GM19351 (cell line): ENCODE results near the gene SHC4.

ENCODE experiments used
- ATAC-seq: cut with Tn5 transposase; IDR thresholded peaks from one replicate; pipeline ENCODE4 v1.9.1; 2021; ENCODE audit warnings: mild to moderate bottlenecking, moderate library complexity; ENCODE audit not compliant: unreplicated experiment

Gene SHC4

GRCh38 chr15:48968066-48968465 lies 4.3 kb upstream of the SHC4 start:
- ATAC-seq, result no peak

GRCh38 chr15:48967336-48967735 lies 3.6 kb upstream of the SHC4 start:
- no peak for ATAC-seq

DNA sequence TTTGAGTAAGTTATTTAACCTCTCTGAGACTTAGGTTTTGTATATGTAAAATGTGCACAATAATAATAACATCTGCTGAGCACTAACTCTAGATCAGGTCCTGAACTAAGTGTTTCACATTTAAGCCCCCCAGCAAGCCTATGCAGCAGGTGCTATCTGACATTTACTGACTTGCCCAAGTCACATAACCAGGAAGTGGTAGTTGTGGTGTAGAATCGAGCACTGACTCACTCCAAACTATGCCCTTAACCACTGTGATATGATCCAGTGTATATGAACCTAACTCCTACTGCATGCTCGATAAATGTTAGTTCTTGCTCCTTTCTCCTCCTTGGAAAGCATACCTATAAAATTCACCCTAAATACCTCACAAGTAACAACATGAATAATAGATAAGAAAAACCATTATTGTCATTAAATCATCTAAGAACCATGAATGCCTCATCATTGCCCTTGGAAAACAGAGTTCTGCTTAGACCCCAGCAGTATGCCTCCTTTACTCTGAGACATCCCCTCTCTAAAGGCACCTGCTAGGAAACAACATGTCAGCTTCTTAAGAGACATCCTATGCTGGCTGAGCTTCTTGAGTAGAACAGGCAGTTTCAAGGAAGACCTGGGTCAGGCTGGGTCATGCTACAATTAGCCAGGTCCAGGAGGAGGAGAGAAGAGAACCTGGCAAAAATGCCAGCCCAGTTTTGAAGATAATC lies 3.0 kb upstream of the SHC4 start:
- ATAC-seq, result peak; percentile 89

GRCh38 chr15:48965972-48966371 lies 2.3 kb upstream of the SHC4 start:
- ATAC-seq, result peak; percentile 54

DNA sequence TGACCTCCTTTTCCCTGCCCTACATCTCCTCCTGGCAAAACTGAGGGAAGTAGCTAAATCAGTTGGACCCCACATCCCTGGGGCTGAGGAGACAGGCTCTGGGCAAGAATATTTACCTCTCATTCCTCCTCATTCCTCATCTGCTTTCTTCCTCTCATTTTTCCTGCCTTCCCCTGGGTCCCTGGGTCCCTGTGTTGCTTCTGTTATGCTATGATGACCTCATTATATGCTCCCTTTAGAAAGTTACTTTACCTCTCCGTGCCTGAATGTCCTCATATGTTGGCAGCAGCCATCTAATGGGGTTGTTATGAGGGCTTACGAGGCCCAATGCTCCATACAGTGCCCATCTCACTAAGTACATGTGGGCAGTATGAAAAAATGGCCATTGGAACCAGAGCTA lies 1.2 kb upstream of the SHC4 start:
- ATAC-seq, result no peak

DNA sequence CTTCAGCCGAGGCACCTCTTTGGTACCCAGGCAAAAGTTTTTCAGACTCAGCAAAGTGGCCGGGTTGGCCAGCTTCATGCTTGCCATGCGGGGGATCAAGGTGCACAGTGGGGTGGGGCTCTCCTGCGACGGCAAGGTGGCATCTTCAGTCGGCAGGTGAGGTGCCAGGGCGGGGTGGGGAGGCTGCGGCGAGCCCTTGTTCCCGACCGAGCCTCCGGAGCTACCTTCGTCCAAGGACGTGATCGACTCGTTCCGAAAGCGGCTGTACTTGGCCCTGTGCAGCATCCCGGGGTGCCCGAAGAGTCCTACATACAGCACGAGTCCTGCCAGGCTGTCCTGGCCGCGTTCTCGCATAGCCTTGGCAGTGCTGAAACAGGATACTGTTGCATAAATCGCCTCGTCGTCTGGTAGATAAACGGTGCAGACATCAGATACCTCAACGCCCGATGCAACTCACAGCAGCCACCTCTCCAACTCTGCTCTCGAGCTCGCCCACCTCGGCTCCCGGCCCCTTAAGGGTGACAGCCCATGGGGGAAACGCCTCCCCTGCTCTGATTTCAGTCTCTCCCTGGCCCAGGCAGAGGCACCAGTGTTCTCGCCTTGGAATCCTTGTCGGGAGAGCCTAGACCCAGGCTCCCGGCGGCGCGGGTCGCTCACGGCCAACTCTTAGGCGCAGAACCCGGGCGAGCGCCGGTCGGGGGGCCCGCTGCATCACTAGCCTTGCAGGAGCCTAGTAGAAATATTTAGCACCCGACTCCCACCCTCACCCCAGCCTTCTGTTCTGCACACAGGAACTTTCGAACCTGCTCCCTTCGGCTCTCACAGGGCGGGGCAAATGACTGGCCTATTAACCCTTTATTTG lies 826 bp downstream of the SHC4 start:
- ATAC-seq, result no peak

DNA sequence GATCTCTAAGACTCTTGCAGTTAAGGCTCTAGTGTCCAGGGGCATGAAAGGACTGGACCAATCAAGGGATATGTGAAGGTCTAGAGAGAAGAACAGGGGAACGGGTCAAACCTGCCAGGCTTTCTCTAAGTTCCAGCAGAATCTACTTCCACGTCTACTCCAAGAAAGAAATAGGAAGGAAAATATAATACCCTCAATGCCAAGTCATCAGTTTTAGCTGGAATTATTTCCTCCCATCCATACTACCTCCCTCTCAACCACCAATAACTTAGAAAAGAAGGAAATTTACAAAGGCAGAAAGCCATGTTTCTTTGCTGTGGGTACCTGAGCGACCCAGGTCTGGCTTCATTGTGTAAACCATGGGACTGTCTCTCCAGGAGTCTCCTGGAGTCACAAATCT lies 7.8 kb downstream of the SHC4 start:
- ATAC-seq, result no peak

DNA sequence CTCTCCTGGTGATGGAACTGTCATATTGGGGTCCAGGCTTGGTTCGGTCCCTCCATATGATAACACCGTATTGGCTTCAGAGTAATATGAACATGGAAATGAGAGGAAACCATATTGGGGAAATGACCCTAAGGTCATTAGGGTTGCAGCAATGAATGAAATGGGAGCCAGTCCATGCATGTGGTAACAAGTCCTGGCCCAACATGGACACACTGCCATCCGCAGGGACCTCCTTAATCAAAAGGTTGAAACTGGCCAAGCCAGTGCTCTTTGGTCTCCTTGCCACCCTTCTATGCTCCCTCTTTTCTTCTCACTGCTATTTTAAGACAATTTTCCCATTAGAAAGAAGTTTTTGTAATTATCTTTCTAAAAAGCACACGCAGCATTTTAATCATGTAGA lies 8.3 kb downstream of the SHC4 start:
- ATAC-seq, result no peak

GRCh38 chr15:48954538-48954937 lies 9.2 kb downstream of the SHC4 start:
- ATAC-seq, result no peak

DNA sequence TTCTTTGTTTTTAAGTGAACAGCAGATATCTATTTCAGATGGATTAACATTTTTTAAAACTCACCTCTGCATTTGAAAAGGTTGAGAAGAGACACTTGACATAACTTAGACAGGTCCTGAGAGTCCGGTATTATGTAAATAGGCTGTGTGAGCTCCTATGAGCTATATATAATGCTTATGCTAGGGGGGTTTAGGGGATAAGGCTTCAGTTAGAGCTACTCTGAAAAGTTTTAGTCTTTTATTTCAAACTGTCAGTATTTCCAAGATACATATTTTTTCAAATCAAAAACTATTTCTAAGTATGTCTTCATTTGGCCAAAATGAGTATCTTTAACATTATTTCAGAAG lies 16.9 kb downstream of the SHC4 start:
- no peak for ATAC-seq

DNA sequence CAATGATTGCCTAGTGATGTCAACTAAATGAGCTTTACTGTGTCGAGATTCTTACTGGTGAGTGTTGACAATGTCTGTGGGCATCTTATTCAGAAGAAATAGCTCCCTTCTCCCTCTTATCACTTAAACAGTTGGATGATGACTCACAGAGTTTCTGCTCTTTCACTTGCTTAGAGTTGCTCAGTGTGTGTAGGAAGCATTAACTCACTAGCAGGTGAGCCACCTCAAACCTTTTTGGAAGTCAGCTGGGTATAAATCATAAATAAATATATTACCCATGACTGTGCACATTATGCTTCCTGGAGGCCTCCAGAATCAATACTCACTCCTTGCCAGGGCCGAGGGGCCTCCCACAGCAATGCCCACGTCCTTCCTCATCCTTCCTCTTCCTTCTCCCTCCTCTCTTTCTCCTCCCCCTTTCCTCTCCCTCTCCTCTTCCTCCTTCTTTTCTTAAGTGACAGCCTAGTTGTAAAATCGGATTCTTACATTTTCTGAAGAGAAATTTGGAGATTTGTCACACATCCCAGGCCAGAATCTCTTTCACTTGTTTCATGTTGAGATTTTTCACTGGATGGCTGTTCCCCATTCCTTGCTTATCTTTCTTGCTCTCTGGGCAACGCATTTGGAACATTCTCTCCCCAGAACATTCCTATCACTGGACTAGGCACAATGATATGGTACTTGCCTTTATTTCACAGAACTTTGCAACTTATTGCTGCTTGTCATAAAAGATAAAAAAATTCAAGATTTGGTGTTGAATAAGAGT lies 17.5 kb downstream of the SHC4 start:
- ATAC-seq, result no peak

DNA sequence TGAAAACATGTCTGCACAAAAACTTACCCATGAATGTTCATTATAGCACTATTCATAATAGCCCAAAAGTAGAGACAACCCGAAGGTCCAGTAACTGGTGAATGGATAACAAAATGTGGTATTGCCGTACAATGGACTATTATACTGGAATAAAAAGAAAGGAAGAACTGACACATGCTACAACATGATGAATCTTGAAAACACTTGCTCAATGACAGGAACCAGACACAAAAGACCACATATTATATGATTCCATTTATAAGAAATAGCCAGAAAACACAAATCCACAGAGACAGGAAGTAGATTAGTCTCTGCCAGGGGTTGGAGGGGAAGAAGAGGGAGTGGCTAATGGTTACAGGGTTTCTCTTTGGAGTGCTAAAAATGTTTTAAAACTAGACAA lies 18.3 kb downstream of the SHC4 start:
- no peak for ATAC-seq

DNA sequence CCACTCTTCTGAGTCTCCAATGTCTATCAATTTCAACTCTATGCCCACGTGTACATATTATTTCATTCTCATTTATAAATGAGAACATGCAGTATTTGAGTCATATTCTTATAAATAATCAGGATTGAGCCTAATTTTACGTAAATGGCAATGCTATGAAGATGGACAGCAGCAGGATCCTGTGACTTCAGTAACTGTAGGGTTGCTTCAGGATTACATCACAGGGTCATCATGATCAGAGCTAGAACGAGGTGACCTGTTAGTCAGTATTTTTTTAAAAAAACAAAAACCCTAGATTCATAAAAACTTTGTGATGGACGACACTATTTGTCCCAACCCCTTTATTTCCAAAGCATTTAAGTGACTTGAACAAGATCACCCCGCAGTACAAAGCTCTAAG lies 21.8 kb downstream of the SHC4 start:
- ATAC-seq, result no peak

DNA sequence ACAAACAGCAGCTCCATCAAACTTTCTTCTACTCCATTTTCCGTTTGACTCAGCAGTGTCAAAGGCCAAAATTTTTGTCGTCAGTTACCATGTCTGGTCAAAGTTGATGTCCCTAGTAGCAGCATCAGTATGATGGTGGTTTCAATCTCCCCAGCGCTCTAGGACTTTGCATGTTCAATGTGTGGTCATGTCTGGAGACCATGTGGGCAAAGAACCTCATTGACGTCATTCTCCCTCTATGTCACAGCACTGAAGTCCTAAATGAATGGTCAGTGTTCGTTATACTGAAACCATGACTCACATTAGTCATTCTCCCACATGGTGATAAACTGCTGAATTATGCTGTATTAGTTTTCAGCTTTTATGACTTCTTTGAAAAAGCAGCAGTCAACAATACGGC lies 23.2 kb downstream of the SHC4 start:
- ATAC-seq, result peak; percentile 97

GRCh38 chr15:48939648-48940047 lies 24.1 kb downstream of the SHC4 start:
- no peak for ATAC-seq

DNA sequence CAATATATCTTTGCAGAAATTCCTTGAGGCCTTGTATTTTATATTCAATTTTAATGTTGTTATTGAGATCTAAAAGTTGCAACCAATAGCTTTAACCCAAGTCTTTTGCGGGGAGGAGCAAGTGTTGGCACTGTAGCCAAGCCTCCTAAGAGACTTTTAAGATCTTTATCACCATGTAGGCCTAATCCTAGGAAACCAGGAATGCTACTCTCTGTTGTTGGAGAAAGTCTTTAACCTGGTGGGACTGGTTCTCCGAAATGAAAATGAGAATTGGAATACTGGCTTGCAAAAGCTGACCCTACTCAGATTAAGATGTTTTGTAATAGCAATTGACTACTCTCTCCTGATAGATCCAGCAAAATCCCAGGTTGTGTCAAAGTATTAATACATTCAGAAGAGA lies 25.8 kb downstream of the SHC4 start:
- no peak for ATAC-seq

- ATAC-seq, result no peak
These were observed 27.1 kb downstream of the SHC4 start for GRCh38 chr15:48936666-48937065.

GRCh38 chr15:48935236-48935635 lies 28.5 kb downstream of the SHC4 start:
- ATAC-seq, result no peak

DNA sequence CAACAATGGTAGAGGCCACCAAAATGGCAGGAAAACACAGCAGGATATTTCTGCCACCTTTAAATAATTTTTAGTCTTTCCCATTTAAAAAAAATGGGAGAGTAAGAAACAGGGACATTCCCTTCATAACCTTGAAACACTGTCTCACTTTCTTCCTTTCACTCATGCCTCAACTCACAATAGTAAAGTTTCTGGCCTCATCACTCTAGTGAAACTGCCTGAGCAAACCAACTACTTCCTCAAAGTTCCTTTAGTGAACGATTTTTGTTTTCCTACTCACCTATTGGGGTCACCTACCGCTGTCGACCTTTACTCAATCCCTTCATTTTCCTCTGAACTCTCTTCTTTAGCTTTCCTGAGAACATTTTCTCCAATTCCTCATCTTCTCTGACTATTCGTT lies 33.0 kb downstream of the SHC4 start:
- no peak for ATAC-seq

DNA sequence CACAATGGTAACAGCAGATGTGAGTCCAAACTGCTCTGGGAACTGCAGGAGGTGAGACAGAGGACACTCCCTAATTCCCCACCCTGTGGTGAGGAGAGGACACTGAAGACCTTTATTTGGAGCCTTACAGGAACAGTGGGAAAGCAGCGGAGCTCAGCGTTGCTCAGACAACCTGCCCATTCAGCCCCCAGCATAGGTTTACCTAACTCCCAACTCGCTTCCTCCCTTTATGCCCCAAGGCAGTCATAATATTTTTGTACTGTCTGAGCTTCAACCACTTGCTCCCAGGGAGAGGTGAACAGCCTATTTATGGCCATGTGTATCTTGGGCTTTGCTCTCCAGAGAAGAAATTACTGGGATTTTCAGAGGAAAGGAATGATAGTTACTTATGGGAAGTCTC lies 34.1 kb downstream of the SHC4 start:
- ATAC-seq, result no peak

GRCh38 chr15:48928877-48929538 lies 34.7 kb downstream of the SHC4 start:
- ATAC-seq, result no peak
